H9 (cell line): ENCODE measurements around the gene HBP1. TPM values are rescaled to one million over a fixed set of nuclear protein-coding genes. Genes with fewer than 3 reads are reported as not detected.

Experiments used
- DNase-seq: peaks from one replicate; pipeline ENCODE4 v3.0.0-alpha.2; 2017
- H2AFZ ChIP-seq: one replicate; pipeline ENCODE4 v1.6.1; 2013; ENCODE audit warnings: mild to moderate bottlenecking, low read length, control low read depth, moderate library complexity
- H2AK5ac ChIP-seq: 2 replicates; pipeline ENCODE4 v1.6.1; 2013; ENCODE audit warnings: low read length, control low read depth, mixed read lengths; ENCODE audit not compliant: insufficient read length
- H2BK120ac ChIP-seq: one replicate; pipeline ENCODE4 v1.6.1; 2013; ENCODE audit warnings: low read depth, mild to moderate bottlenecking, low read length, control low read depth, inconsistent platforms; ENCODE audit not compliant: poor library complexity, severe bottlenecking
- H2BK12ac ChIP-seq: 2 replicates; pipeline ENCODE4 v1.6.1; 2013; ENCODE audit warnings: low read length, control low read depth, mixed read lengths, low read depth; ENCODE audit not compliant: insufficient read length
- H2BK15ac ChIP-seq: 2 replicates; pipeline ENCODE4 v1.6.1; 2013; ENCODE audit warnings: low read depth, low read length, control low read depth
- H2BK20ac ChIP-seq: one replicate; pipeline ENCODE4 v1.6.1; 2013; ENCODE audit warnings: low read depth, mild to moderate bottlenecking, low read length, control low read depth, inconsistent platforms; ENCODE audit not compliant: poor library complexity, severe bottlenecking
- H2BK5ac ChIP-seq: 2 replicates; pipeline ENCODE4 v1.6.1; 2013; ENCODE audit warnings: low read length, control low read depth, mixed read lengths; ENCODE audit not compliant: insufficient read length
- H3K14ac ChIP-seq: 2 replicates; pipeline ENCODE4 v1.6.1; 2013; ENCODE audit warnings: low read length, control low read depth; ENCODE audit not compliant: insufficient read depth
- H3K18ac ChIP-seq: 2 replicates; pipeline ENCODE4 v1.6.1; 2013; ENCODE audit warnings: low read depth, mild to moderate bottlenecking, mixed read lengths, low read length, control low read depth; ENCODE audit not compliant: insufficient read length
- H3K23ac ChIP-seq: 2 replicates; pipeline ENCODE4 v1.6.1; 2013; ENCODE audit warnings: low read length, control low read depth, mixed read lengths, low read depth; ENCODE audit not compliant: insufficient read length
- H3K23me2 ChIP-seq: 2 replicates; pipeline ENCODE4 v1.6.1; 2013; ENCODE audit warnings: low read depth, mild to moderate bottlenecking, mixed read lengths, low read length, control low read depth; ENCODE audit not compliant: insufficient read length, poor library complexity, severe bottlenecking
- H3K27ac ChIP-seq: 2 replicates; pipeline ENCODE4 v1.5.1; 2013; ENCODE audit warnings: low read length, control low read depth, mixed read lengths, low read depth; ENCODE audit not compliant: insufficient read length
- H3K27me3 ChIP-seq: 2 replicates; pipeline ENCODE4 v1.6.1; 2013; ENCODE audit warnings: low read length, control low read depth, inconsistent platforms; ENCODE audit not compliant: insufficient read depth
- H3K4ac ChIP-seq: 2 replicates; pipeline ENCODE4 v1.6.1; 2013; ENCODE audit warnings: low read depth, mild to moderate bottlenecking, control low read depth, inconsistent platforms, low read length, moderate library complexity
- H3K4me1 ChIP-seq: 2 replicates; pipeline ENCODE4 v1.6.1; 2013; ENCODE audit warnings: low read length, control low read depth, inconsistent platforms; ENCODE audit not compliant: insufficient read depth
- H3K4me2 ChIP-seq: 2 replicates; pipeline ENCODE4 v1.6.1; 2013; ENCODE audit warnings: low read length, control low read depth, mixed read lengths; ENCODE audit not compliant: insufficient read length, insufficient read depth
- H3K56ac ChIP-seq: 2 replicates; pipeline ENCODE4 v1.6.1; 2013; ENCODE audit warnings: low read depth, mild to moderate bottlenecking, mixed read lengths, low read length, control low read depth; ENCODE audit not compliant: insufficient read length
- H3K79me1 ChIP-seq: 2 replicates; pipeline ENCODE4 v1.6.1; 2013; ENCODE audit warnings: low read depth, mild to moderate bottlenecking, moderate library complexity, low read length, control low read depth, inconsistent platforms; ENCODE audit not compliant: insufficient read depth, poor library complexity, severe bottlenecking
- H3K79me2 ChIP-seq: 2 replicates; pipeline ENCODE4 v1.6.1; 2013; ENCODE audit warnings: low read length, control low read depth, inconsistent platforms; ENCODE audit not compliant: insufficient read depth
- H3K9ac ChIP-seq: 2 replicates; pipeline ENCODE4 v1.6.1; 2013; ENCODE audit warnings: low read length, control low read depth, mixed read lengths; ENCODE audit not compliant: insufficient read length; ENCODE audit errors: extremely low read depth
- H3K9me3 ChIP-seq: one replicate; pipeline ENCODE4 v1.6.1; 2013; ENCODE audit warnings: low read depth, low read length, inconsistent platforms; ENCODE audit not compliant: control insufficient read depth
- H3T11ph ChIP-seq: one replicate; pipeline ENCODE4 v1.6.1; 2013; ENCODE audit warnings: mild to moderate bottlenecking, low read length, control low read depth, inconsistent platforms
- H4K20me1 ChIP-seq: one replicate; pipeline ENCODE4 v1.6.1; 2013; ENCODE audit not compliant: control insufficient read depth, insufficient read length, insufficient read depth
- H4K5ac ChIP-seq: 2 replicates; pipeline ENCODE4 v1.6.1; 2013; ENCODE audit warnings: low read depth, mild to moderate bottlenecking, mixed read lengths, low read length, control low read depth; ENCODE audit not compliant: insufficient read length
- H4K8ac ChIP-seq: replicated peaks from 2 replicates; pipeline ENCODE4 v1.6.1; 2013; ENCODE audit warnings: low read length, control low read depth, mixed read lengths, low read depth; ENCODE audit not compliant: insufficient read length
- H4K91ac ChIP-seq: 2 replicates; pipeline ENCODE4 v1.6.1; 2013; ENCODE audit warnings: low read depth, mild to moderate bottlenecking, moderate library complexity, mixed read lengths, low read length, control low read depth; ENCODE audit not compliant: insufficient read length
- H3K27ac Mint-ChIP-seq, 3 experiments: 2 replicates in 2 of 3; 3 replicates in 1 of 3; pipeline ENCODE4 v1.8.0; 2020 to 2021; ENCODE audit warnings: mixed read lengths in 3 of 3, mild to moderate bottlenecking in 1 of 3, moderate library complexity in 1 of 3
- H3K27me3 Mint-ChIP-seq: 2 replicates; pipeline ENCODE4 v1.8.0; 2021; ENCODE audit warnings: low read depth, mild to moderate bottlenecking, moderate library complexity, mixed read lengths
- H3K36me3 Mint-ChIP-seq, 3 experiments: 2 replicates in 2 of 3; 3 replicates in 1 of 3; pipeline ENCODE4 v1.8.0; 2020 to 2021; ENCODE audit warnings: low read depth in 3 of 3, mixed read lengths in 3 of 3; ENCODE audit not compliant: insufficient read depth in 1 of 3
- H3K4me1 Mint-ChIP-seq, 2 experiments: 2 replicates each; pipeline ENCODE4 v1.8.0; 2020; ENCODE audit warnings: mixed read lengths in 2 of 2
- H3K4me3 Mint-ChIP-seq, 2 experiments: 2 replicates in 1 of 2; 3 replicates in 1 of 2; pipeline ENCODE4 v1.8.0; 2020 to 2021; ENCODE audit warnings: mild to moderate bottlenecking in 2 of 2, mixed read lengths in 2 of 2, moderate library complexity in 1 of 2
- H3K9me3 Mint-ChIP-seq, 2 experiments: 2 replicates in 1 of 2; 3 replicates in 1 of 2; pipeline ENCODE4 v1.8.0; 2020; ENCODE audit warnings: mild to moderate bottlenecking in 2 of 2, mixed read lengths in 2 of 2, moderate library complexity in 1 of 2
- WGBS: extraction: QIAGEN DNeasy Blood & Tissue Kit; methylation state at CpG from one replicate; pipeline ENCODE4 v1.1.7; 2013; ENCODE audit warnings: missing lambda C conversion rate, low lambda C conversion rate, mixed read lengths; ENCODE audit not compliant: insufficient read length; ENCODE audit errors: extremely low coverage; 5-methylcytosine and 5-hydroxymethylcytosine counted together
- total RNA-seq: library from RNA; stranded (reverse); gene quantifications from 2 replicates; pipeline ENCODE4 v1.2.1, GENCODE V29; 2021
- TF ChIP-seq, protein P1 (sequence below): fragments of 200-600 bp; sonication (generic); conservative IDR thresholded peaks from 3 replicates; pipeline ENCODE4 v1.8.0; 2021; ENCODE audit warnings: antibody characterized with exemption, mild to moderate bottlenecking

HBP1 gene
- total RNA-seq, 1 experiment from 2014 or later: 27.6 TPM

DNA sequence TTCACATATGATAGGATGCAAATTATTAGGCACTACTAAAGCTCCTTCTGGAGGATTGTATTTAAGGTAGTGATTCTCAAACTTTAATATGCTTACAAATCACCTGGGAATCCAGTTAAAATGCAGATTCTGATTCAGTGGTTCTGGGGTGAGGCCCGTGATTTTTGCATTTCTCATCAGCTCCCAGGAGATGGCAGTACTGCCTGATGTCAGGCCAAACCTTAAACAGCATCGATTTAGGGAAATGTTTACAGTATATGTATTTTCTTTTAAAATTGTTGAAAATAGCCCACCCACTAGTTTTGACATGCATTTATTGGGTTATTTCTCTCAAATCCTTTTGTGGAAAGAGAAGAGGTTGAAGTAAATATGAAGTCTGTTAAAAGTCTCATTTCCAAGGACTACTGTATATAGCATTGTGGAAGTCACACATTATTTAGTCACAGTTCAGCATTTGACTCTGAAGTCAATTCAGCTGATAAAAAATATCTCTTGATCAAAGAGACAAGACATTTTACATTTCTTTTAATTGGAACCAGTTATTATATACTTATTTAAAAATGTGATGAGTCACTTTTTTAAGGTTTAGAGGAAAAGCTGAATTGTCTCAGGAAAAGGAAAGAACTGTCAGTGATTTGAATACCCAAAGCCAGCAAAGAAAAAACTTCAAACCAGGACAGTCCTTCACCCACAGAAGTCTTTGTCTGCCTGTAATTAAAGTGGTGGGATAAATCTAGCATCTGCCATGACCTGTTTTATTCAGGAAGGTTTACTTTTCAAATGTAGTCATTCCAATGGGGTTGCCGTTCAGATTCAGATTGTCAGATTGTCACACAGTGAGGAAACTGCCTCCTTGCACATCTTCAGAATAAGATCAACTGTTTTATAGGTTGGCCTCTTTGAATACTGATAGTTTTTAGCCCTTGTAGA lies 21.1 kb upstream of the HBP1 start:
- Histone ChIP-seq H4K91ac (no peak overlapping the region), H2BK20ac (no peak overlapping the region), H3K23me2 (no peaks in the 10 kb centered on the region), H3K4ac (no peak overlapping the region), H3K9me3 (no peaks in the 10 kb centered on the region), H2AK5ac (no peak overlapping the region), H2BK12ac (no peak overlapping the region), H2BK15ac (no peak overlapping the region), H4K5ac (no peak overlapping the region), H3K4me2 (no peak overlapping the region), H3K27ac (no peak overlapping the region), H3K18ac (no peak overlapping the region), H3T11ph (no peak overlapping the region), H3K4me1 (peaks cover 2% of the 10 kb centered on the region; the same call in 1 of the 2 replicates), H3K79me1 (no peaks in the 10 kb centered on the region), H3K27me3 (no peaks in the 10 kb centered on the region), H2AFZ (no peak overlapping the region), H2BK5ac (no peak overlapping the region), H2BK120ac (no peak overlapping the region), H3K9ac (no peak overlapping the region), H3K79me2 (no peaks in the 10 kb centered on the region), H3K56ac (no peak overlapping the region), H4K8ac (no peak overlapping the region), H4K20me1 (no peaks in the 10 kb centered on the region), H3K23ac (no peak overlapping the region), H3K14ac (no peak overlapping the region)
- WGBS: no CpG with 5 or more reads among the region's 3 CpGs
- DNase-seq: no peak
- Mint-ChIP-seq H3K36me3 (peaks cover 0 to 6% (median 0%) of the 10 kb centered on the region in 3 experiments; a peak in 1 of 7 replicates), H3K9me3 (no peaks in the 10 kb centered on the region), H3K4me3 (no peak overlapping the region), H3K4me1 (peaks cover 20 to 26% of the 10 kb centered on the region in 2 experiments), H3K27ac (peak overlapping the region in 2 of 3 experiments; percentile 46 to 87; a peak in 2 of 7 replicates), H3K27me3 (no peaks in the 10 kb centered on the region)
- TF ChIP-seq, protein P1, sequence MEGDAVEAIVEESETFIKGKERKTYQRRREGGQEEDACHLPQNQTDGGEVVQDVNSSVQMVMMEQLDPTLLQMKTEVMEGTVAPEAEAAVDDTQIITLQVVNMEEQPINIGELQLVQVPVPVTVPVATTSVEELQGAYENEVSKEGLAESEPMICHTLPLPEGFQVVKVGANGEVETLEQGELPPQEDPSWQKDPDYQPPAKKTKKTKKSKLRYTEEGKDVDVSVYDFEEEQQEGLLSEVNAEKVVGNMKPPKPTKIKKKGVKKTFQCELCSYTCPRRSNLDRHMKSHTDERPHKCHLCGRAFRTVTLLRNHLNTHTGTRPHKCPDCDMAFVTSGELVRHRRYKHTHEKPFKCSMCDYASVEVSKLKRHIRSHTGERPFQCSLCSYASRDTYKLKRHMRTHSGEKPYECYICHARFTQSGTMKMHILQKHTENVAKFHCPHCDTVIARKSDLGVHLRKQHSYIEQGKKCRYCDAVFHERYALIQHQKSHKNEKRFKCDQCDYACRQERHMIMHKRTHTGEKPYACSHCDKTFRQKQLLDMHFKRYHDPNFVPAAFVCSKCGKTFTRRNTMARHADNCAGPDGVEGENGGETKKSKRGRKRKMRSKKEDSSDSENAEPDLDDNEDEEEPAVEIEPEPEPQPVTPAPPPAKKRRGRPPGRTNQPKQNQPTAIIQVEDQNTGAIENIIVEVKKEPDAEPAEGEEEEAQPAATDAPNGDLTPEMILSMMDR: peak; percentile 75
